ENCODE measurements around the gene CCDC12. TPM values are rescaled to one million over a fixed set of nuclear protein-coding genes. Genes with fewer than 3 reads are reported as not detected.

Gene CCDC12
- total RNA-seq, 1 donor from 2014 or later, result 60.3 TPM

DNA sequence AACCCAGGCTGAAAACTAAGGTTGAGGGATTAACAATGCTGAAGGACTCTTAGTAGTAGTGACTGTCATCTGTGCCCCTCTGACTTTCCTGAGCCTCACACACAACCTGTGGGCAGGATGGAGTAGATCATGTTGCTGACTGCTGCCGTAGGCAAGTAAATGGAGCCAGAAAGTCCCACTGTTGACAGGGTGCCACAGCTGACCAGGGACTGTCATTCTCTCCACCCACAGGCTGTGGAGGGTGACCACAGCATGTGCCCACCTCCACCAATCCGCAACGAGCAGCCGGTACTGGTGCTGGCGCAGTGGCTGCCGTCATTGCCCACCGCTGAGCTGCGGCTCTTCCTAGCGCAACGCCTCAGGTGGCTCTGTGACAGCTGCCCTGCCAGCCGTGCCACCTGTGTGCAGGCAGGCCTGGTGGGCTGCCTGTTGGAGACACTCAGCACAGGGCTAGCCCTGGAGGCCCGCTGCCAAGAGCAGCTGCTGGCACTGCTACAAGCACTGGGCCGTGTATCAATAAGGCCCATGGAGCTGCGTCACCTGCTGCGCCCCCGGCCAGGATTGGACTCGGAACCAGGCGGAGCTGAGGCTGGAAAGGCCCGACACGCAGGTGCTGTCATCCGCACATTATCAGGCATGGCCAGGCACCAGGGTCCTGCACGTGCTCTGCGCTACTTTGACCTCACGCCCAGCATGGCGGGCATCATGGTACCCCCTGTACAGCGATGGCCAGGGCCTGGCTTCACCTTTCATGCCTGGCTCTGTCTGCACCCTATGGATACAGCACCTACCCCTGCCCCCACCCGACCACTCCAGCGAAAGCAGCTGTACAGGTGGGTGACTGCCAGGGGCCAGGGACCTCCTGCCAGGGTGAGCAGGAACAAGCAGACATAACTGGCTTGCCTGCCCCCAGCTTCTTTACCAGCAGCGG lies 18.5 kb upstream of the CCDC12 start:
- no peak overlapping the region for H3K4me3 ChIP-seq (ENCODE audit: low read depth, low read length)
- no peak for TF ChIP-seq CTCF (conservative IDR thresholded peaks at IDR 0.05; ENCODE audit: low read depth, low read length)
- no peak for DNase-seq (ENCODE audit: low read depth)

DNA sequence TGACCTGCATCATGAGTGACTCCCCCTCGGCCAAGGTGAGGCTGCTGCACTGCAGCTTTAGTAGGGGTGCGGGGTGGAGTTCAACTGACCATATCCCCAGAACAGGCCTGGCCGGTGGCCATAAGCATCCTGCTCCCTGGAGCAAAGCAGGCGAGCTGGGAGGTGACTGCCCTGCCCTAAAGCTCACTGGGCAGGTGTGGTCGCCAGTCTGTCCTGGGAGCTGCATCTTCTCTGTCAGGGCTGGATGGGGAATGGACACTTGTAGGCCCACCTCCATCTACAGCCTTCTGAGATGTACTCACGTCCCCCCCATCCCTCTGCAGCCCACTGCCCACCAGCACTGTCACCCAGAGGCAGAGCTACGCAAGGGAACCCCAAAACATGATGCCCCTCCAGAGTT lies 17.4 kb upstream of the CCDC12 start:
- no peak for DNase-seq (ENCODE audit: low read depth)
- H3K4me3 ChIP-seq (ENCODE audit: low read depth, low read length), result no peak overlapping the region
- no peak for TF ChIP-seq CTCF (conservative IDR thresholded peaks at IDR 0.05; ENCODE audit: low read depth, low read length)

DNA sequence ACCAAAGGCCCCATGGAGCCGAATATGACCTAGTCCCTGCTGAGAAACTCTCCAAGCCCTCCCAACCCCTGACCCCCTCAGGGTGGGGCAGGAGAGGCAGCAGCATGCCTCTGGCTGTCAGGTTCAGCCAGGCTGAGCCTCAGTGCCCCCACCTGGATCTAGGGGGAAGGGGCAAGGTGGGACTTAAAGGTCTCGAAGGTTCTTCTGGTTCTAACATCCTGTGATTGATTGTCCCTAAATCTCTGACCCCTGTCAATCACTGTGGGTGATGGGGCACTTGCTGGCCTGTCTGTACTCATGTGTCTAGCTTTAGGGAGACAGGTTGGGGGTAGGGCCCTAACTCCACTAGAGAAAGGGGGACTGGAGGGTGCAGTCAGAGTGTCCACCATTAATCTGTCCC lies 16.7 kb upstream of the CCDC12 start:
- no peak overlapping the region for H3K4me3 ChIP-seq (ENCODE audit: low read depth, low read length)
- DNase-seq (ENCODE audit: low read depth), result no peak
- TF ChIP-seq CTCF (conservative IDR thresholded peaks at IDR 0.05; ENCODE audit: low read depth, low read length), result no peak

- no peak overlapping the region for H3K4me3 ChIP-seq (ENCODE audit: low read depth, low read length)
- no peak for DNase-seq (ENCODE audit: low read depth)
- TF ChIP-seq CTCF (conservative IDR thresholded peaks at IDR 0.05; ENCODE audit: low read depth, low read length), result no peak
Observed at GRCh38 chr3:46992231-46992630, 15.7 kb upstream of the CCDC12 start.

DNA sequence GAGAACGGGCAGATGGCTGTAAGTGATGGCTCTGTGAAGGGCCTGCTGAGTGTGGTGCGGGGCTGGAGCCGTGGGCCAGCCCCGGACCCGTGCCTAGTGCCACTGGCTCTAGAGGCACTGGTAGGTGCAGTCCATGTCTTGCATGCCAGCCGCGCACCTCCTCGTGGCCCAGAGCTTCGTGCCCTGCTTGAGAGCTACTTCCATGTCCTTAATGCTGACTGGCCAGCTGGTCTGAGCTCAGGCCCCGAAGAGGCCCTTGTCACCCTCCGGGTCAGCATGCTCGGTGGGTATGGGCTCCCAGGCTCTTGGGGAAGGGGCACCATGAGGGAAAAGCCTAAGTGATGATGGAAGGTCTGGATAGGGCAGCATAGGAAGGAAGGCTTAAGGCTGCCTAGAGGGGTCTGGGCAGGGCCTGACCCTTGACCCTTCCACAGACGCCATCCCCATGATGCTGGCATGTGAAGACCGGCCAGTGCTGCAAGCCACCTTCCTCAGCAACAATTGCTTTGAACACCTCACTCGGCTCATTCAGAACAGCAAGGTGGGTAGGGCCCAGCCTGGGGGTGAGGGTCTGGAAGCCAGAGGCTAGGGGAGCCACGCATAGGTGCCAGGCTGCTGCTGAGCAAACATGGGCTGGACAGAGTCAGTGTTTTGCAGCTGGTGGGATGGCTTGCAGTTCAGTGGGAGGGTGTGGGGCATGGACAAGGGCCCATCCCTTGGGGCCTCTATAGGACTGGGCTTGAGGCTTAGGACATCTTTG lies 15.0 kb upstream of the CCDC12 start:
- TF ChIP-seq CTCF (conservative IDR thresholded peaks at IDR 0.05; ENCODE audit: low read depth, low read length), result no peak
- no peak for DNase-seq (ENCODE audit: low read depth)
- no peak overlapping the region for H3K4me3 ChIP-seq (ENCODE audit: low read depth, low read length)

- no peak for DNase-seq (ENCODE audit: low read depth)
- no peak overlapping the region for H3K4me3 ChIP-seq (ENCODE audit: low read depth, low read length)
- no peak for TF ChIP-seq CTCF (conservative IDR thresholded peaks at IDR 0.05; ENCODE audit: low read depth, low read length)
Observed at GRCh38 chr3:46990573-46991374, 14.2 kb upstream of the CCDC12 start.
